ENCODE measurements around the gene ATP6V1F.
A peak's percentile ranks its signal among the peaks of the same experiment; 100 is the strongest.

The ATP6V1F gene

GRCh38 chr7:128863433-128863989, 855 bp downstream of the ATP6V1F start:
- H3K4me3 ChIP-seq (ENCODE audit: low read length): peak overlapping the region; percentile 93
- H3K27ac ChIP-seq (ENCODE audit: low read length): peak overlapping the region; percentile 54
- peak overlapping the region; percentile 88 for H3K4me2 ChIP-seq (ENCODE audit: low read length)
- H4K20me1 ChIP-seq (ENCODE audit: insufficient read depth, low read length): peaks cover 6% of the 10 kb centered on the region; the same call in 1 of the 2 replicates
- no peak overlapping the region for H2AFZ ChIP-seq (ENCODE audit: low read depth, low read length)
- peaks cover 22% of the 10 kb centered on the region for H3K36me3 ChIP-seq (replicated peaks; ENCODE audit: low read depth, low read length)
- no peaks in the 10 kb centered on the region for H3K27me3 ChIP-seq (ENCODE audit: low read depth, low read length)
- H3K9me3 ChIP-seq (ENCODE audit: insufficient read depth, low read length): no peaks in the 10 kb centered on the region
- peak overlapping the region; percentile 89 for H3K9ac ChIP-seq (ENCODE audit: low read length)
- H3K4me1 ChIP-seq (ENCODE audit: low read length): peaks cover 29% of the 10 kb centered on the region
- peaks cover 30% of the 10 kb centered on the region for H3K79me2 ChIP-seq (ENCODE audit: low read length)
- peak; percentile 44 for TF ChIP-seq CTCF (IDR thresholded peaks at IDR 0.05; ENCODE audit: low read depth, low read length)
- no peak for TF ChIP-seq EZH2phosphoT487 (IDR thresholded peaks at IDR 0.05; ENCODE audit: low read depth)

- Histone ChIP-seq H3K4me2 (ENCODE audit: low read length) (no peak overlapping the region), H3K27ac (ENCODE audit: low read length) (no peak overlapping the region), H3K36me3 (replicated peaks; ENCODE audit: low read depth, low read length) (peaks cover 22% of the 10 kb centered on the region), H3K9ac (ENCODE audit: low read length) (no peak overlapping the region), H3K4me1 (ENCODE audit: low read length) (peaks cover 15% of the 10 kb centered on the region), H2AFZ (ENCODE audit: low read depth, low read length) (no peak overlapping the region), H3K79me2 (ENCODE audit: low read length) (peaks cover 30% of the 10 kb centered on the region), H3K4me3 (ENCODE audit: low read length) (no peak overlapping the region), H3K27me3 (ENCODE audit: low read depth, low read length) (no peaks in the 10 kb centered on the region), H3K9me3 (ENCODE audit: insufficient read depth, low read length) (no peaks in the 10 kb centered on the region), H4K20me1 (ENCODE audit: insufficient read depth, low read length) (peaks cover 6% of the 10 kb centered on the region; the same call in 1 of the 2 replicates)
- no peak for TF ChIP-seq EZH2phosphoT487 (IDR thresholded peaks at IDR 0.05; ENCODE audit: low read depth)
Observed at GRCh38 chr7:128865303-128865702, 2.6 kb downstream of the ATP6V1F start.

- Histone ChIP-seq H2AFZ (ENCODE audit: low read depth, low read length) (no peak overlapping the region), H3K4me1 (ENCODE audit: low read length) (peaks cover 12% of the 10 kb centered on the region), H3K9ac (ENCODE audit: low read length) (no peak overlapping the region), H3K9me3 (ENCODE audit: insufficient read depth, low read length) (no peaks in the 10 kb centered on the region), H4K20me1 (ENCODE audit: insufficient read depth, low read length) (peaks cover 6% of the 10 kb centered on the region; the same call in 1 of the 2 replicates), H3K79me2 (ENCODE audit: low read length) (peaks cover 30% of the 10 kb centered on the region), H3K27ac (ENCODE audit: low read length) (no peak overlapping the region), H3K4me3 (ENCODE audit: low read length) (no peak overlapping the region), H3K4me2 (ENCODE audit: low read length) (no peak overlapping the region), H3K27me3 (ENCODE audit: low read depth, low read length) (no peaks in the 10 kb centered on the region), H3K36me3 (replicated peaks; ENCODE audit: low read depth, low read length) (peaks cover 22% of the 10 kb centered on the region)
- TF ChIP-seq CTCF (IDR thresholded peaks at IDR 0.05; ENCODE audit: low read depth, low read length) (no peak), EZH2phosphoT487 (IDR thresholded peaks at IDR 0.05; ENCODE audit: low read depth) (no peak)
Observed at GRCh38 chr7:128865996-128866877, 3.6 kb downstream of the ATP6V1F start.

- TF ChIP-seq EZH2phosphoT487 (IDR thresholded peaks at IDR 0.05; ENCODE audit: low read depth) (no peak), CTCF (IDR thresholded peaks at IDR 0.05; ENCODE audit: low read depth, low read length) (no peak)
- H3K27me3 ChIP-seq (ENCODE audit: low read depth, low read length): no peaks in the 10 kb centered on the region
- H3K4me1 ChIP-seq (ENCODE audit: low read length): peaks cover 9% of the 10 kb centered on the region
- no peak overlapping the region for H2AFZ ChIP-seq (ENCODE audit: low read depth, low read length)
- H3K36me3 ChIP-seq (replicated peaks; ENCODE audit: low read depth, low read length): peaks cover 22% of the 10 kb centered on the region
- no peak overlapping the region for H3K4me2 ChIP-seq (ENCODE audit: low read length)
- no peaks in the 10 kb centered on the region for H3K9me3 ChIP-seq (ENCODE audit: insufficient read depth, low read length)
- no peak overlapping the region for H3K27ac ChIP-seq (ENCODE audit: low read length)
- no peak overlapping the region for H3K4me3 ChIP-seq (ENCODE audit: low read length)
- H3K9ac ChIP-seq (ENCODE audit: low read length): no peak overlapping the region
- peaks cover 6% of the 10 kb centered on the region; the same call in 1 of the 2 replicates for H4K20me1 ChIP-seq (ENCODE audit: insufficient read depth, low read length)
- H3K79me2 ChIP-seq (ENCODE audit: low read length): peaks cover 30% of the 10 kb centered on the region
Observed at GRCh38 chr7:128867241-128867640, 4.6 kb downstream of the ATP6V1F start.
